Iris pigment epithelial cell (primary cell): ENCODE results near the gene ENKD1.

Source experiments
- DNase-seq: peaks from one replicate; pipeline ENCODE4 v3.0.0-alpha.2; 2011; ENCODE audit warnings: low read depth

Gene ENKD1

GRCh38 chr16:67663151-67663876, 3.2 kb downstream of the ENKD1 start:
- no peak for DNase-seq

DNA sequence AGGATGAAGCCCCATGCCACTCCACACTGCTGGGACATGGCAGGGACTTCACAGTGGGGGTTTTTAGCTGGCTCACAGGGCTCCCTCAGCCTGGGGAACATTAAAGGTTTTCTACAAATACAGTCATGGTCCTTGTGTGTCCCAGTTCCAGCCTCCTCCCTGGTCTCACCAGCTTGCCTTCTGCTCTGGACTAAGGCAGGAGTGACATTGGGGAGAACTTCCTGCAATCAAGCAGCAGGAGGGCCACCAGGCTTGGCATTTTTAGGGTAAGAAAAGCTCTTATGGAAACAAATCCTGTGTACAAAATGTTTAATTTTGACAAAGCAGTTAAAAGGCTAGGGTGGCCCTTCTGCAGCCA, 3.9 kb downstream of the ENKD1 start:
- no peak for DNase-seq

DNA sequence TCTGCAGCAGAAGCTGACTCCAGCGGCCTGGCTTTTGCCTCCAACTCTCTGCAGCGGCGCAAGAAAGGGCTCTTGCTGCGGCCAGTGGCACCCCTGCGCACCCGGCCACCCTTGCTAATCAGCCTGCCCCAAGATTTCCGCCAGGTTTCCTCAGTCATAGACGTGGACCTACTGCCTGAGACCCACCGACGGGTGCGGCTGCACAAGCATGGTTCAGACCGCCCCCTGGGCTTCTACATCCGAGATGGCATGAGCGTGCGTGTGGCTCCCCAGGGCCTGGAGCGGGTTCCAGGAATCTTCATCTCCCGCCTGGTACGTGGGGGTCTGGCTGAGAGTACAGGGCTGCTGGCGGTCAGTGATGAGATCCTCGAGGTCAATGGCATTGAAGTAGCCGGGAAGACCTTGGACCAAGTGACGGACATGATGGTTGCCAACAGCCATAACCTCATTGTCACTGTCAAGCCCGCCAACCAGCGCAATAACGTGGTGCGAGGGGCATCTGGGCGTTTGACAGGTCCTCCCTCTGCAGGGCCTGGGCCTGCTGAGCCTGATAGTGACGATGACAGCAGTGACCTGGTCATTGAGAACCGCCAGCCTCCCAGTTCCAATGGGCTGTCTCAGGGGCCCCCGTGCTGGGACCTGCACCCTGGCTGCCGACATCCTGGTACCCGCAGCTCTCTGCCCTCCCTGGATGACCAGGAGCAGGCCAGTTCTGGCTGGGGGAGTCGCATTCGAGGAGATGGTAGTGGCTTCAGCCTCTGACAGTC, 4.5 kb downstream of the ENKD1 start:
- no peak for DNase-seq

GRCh38 chr16:67661101-67661761, 5.3 kb downstream of the ENKD1 start:
- peak; percentile 61 for DNase-seq

DNA sequence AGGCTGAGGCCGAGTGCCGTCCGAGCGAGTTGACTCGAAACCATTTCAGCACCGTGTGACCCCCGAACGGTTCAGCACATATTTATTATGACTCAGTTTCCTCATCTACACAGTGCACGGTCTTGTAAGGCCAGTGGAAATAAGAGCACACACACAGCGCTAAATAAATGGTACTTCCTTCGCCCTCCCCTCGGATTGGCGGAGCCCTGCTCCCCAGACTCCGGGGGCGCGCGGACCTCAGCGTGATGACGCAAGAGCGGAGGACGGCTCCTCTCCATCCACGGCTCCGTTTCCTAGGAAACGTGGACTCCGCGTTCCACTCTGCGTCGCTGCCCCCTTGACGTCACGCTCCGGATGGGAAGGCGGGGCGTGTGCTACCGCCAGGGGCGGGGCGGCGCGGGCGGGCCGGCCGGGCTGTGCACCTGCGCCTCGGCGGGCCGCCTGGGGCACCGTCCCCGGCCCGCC, 6.0 kb downstream of the ENKD1 start, which contains the start of gene PARD6A:
Gene PARD6A, plus strand, starts transcription at position 397 of the 465 bp plus-strand sequence. CDS start 79 bp downstream, outside the sequence.
- DNase-seq, result peak; percentile 97

- DNase-seq, result peak; percentile 85
Measured at GRCh38 chr16:67659675-67660563, 6.6 kb downstream of the ENKD1 start, which contains the start of gene ACD. ACD (minus strand) TSS chr16:67660260; CDS start chr16:67660220, 40 bp downstream.

DNA sequence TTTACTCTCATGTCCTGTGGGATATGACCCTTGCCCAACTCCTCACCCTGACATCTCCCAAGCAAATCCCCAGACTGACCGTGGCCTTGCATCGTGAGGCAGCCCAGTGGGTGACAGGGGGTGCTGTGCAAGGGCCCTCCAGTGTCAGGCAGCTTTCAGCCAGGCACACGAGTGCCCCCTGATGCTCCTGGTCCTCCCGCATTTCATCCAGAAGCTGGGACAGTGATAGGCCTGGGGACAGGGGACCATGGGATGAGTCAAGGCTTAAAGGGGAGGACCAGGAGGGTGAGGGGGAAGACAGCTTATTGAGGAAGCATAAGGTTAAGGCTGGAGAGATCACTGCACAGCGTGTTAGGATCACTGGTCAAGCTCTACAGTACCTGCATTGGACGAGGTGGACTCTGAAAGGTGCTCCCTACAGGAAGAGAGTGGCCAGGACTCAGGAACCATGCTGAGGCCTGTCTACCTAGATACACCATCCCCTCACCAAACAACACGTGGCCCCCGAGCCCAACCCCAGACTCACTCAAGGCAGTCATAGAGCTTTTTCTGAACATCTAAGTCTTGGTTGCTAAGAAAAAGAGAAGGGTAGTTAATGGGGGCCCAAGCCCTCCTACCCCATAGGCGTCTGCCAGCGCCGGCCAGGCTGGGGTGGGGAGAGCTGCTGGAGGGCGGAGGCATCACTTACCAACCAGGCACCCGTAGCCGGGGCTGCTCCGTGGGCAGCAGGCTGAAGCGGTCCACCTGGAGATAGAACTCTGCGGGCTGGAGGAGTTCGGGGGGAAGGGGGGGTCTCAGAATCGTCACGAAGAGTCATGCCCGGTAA, 7.5 kb downstream of the ENKD1 start:
- DNase-seq, result no peak

DNA sequence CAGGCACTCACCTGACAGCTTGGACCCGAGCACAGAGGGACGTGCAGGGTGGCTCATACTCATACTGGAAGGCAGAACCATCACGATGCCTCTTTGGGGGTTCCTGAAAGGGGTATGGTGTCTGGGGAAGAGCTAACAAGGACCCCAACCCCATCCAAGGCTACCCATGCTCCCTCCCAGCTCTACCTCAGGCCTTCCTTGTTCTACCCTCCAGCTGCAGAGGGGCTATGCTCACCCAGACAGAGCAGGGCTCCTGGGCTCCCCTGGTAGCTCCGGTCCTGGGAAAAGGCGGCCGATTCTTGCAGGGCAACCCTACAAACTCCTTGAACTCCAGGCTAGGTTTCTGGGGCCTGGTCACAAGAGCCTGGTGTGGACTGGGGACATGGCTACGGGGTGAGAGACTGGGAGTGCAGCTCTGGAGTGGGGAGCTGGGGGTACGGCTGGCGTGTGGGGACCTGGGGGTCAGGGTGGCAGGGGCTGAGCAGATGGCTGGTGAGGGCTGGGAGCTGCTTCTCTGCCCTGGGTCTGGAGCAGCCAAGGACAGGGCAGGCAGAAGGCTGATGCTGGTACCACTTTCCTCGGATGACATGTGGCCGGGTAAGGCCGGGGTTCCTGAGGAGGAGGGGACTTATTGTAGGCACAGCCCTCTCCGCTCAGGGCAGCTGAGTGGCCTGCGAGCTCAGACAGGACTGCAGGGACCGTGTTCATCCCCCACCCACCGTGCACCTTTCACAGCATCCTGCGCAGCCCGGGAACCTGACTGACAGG, 8.6 kb downstream of the ENKD1 start:
- no peak for DNase-seq

DNA sequence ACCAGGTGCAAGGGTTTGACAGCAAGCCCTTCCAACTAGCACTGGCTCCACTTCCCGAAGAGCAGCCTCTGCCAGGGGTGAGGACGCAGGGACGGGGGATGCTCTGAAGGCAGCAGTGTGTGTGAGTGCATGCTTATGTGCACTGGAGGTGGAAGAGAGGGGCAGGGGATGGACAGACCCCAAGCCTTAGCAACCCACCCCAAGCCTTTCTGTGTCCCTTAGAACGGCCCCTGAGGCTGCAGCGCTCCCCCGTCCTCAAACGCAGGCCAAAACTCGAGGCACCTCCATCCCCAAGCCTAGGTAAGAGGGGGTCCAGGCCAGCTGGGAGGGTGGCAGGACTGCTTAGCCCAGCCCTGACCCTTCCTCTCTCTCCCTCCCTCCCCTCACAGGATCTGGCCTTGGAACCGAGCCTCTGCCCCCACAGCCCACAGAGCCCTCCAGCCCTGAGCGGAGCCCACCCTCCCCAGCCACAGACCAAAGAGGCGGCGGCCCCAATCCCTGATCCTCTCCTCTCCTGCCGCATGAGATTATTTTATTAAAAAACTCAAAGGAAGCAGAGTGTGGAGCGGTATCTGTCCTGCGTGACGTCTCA, 9.4 kb downstream of the ENKD1 start:
- DNase-seq, result no peak

DNA sequence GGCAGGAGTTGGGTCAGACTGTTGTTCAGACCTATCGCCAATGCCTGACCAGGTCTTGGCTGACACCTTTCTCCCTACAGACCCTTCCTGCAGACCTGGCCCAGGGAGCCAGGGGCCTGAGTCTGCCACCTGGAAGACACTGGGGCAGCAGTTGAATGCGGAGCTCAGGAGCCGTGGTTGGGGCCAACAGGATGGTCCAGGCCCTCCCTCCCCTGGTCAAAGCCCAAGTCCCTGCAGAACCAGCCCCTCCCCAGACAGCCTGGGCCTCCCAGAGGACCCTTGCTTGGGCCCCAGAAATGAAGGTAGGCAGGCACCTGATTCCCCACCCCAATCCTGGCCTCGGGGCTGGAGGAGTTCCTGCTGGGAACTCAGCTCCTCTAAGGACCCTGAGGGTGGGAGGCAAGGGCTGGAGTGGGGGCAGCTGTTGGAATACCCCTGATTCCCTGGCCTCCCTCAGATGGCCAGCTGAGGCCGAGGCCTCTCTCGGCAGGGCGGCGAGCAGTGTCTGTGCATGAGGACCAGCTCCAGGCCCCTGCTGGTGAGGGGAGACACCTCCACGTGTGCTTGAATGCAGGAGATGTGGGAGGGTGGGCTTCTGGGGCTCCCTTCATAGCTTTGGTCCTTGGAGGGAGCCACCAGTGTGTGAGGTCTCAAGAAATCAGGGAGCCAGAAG, 10.1 kb downstream of the ENKD1 start:
- DNase-seq, result no peak

GRCh38 chr16:67655363-67655762, 11.2 kb downstream of the ENKD1 start:
- no peak for DNase-seq

DNA sequence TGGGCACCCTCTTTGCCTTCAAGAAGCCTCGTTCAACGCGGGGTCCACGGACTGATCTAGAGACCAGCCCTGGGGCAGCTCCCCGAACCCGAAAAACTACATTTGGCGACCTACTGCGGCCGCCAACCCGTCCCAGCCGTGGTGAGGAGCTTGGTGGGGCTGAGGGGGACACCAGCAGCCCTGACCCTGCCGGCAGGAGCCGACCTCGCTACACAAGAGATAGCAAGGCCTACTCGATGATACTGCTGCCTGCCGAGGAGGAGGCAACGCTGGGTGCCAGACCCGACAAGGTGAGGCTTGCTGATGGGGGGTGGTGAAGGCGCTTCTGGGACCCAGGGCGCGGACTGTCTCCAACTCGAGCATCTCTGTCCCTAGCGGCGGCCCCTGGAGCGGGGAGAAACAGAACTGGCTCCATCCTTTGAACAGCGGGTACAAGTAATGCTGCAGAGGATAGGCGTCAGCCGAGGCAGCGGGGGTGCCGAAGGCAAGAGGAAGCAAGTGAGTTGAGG, 12.1 kb downstream of the ENKD1 start:
- DNase-seq, result no peak

- no peak for DNase-seq
Measured at GRCh38 chr16:67653789-67654402, 12.7 kb downstream of the ENKD1 start.

- no peak for DNase-seq
Measured at GRCh38 chr16:67653128-67653788, 13.3 kb downstream of the ENKD1 start.

DNA sequence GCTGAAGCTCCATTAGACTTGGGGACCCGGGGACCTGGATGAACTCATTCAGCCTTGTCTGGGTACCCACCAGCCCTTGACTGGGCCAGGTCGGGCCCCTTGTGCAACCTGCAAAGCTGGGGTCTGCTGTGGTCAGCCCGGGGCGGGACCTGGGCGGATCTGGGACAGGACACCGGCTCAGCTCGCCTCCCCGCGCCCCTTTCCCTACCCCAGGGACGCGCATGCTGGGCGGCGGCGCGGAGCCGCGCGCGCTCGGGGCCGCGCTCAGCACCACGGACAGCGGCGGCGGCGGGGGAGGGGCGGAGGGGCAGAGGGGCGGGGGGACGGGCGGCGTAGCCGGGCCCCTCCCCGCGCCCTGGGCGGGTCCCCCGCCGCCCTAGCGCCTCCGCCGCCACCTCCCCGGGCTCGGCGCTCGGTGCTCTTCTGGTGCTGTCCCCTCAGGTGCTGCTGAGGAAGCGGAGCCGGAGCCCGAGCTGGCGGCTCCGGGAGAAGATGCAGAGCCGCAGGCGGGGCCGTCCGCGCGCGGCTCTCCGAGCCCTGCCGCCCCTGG, 13.9 kb downstream of the ENKD1 start:
- DNase-seq, result no peak

- no peak for DNase-seq
Measured at GRCh38 chr16:67651847-67652246, 14.7 kb downstream of the ENKD1 start.

- DNase-seq, result no peak
Measured at GRCh38 chr16:67651039-67651438, 15.5 kb downstream of the ENKD1 start.

DNA sequence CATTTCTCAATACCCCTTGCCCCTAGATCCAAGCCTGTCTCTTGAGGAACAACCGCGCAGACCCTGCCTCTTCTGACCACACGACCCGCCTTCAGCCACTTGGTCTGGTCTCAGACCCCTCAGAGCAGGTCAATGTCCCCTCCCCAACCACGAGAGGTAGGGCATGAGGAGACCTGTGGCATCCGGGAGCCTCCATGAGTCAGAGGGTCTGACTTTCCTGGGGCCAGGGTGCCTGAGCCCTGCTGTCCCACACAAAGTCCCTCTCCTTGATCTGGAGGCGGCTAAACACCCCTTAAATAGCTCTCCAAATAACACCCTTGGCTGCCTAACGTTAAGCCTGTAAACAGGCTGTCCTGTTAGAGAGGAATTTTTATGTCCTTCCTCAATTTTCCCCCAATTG, 16.5 kb downstream of the ENKD1 start:
- DNase-seq, result no peak
